ENCODE results near the gene FXYD1. TPM values are rescaled to one million over a fixed set of nuclear protein-coding genes. Genes with fewer than 3 reads are reported as not detected.

Gene FXYD1
- total RNA-seq, 1 donor from 2014 or later, result not detected

DNA sequence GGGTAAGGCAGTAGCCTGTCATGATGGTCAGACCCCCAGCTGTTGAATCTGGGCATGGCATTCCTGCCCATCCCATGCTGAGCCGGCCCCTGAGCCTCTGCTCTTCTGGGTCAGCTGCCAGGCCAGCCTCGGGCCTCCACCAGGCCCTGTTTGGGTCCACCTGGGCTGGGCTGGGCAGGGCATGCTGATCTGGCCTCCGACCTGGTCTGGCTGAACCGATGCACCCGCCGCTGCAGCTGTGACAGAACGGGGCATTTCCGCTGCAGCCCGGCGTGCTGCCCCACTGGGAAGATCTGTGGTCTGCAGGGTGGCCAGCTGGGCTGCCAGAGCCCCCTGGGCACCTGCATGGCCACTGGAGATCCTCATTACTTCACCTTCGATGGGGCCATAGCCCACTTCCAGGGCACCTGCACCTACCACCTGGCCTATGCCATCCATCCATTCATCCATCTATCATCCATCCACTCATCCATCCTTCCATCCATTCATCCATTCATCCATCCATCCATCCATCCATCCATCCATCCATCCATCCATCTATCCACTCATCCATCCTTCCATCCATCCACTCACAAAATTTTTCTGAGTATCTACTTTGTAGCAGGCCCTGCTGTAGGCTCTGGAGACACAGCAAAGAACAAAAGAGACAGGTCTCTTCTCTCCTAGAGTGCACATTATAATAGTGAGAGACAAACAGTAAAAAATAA lies 44.5 kb upstream of the FXYD1 start:
- no peak for DNase-seq (ENCODE audit: low spot score)
- Mint-ChIP-seq H3K9me3 (ENCODE audit: unreplicated experiment) (no peaks in the 10 kb centered on the region), H3K4me1 (ENCODE audit: unreplicated experiment) (no peaks in the 10 kb centered on the region), H3K36me3 (ENCODE audit: low read depth, unreplicated experiment) (no peaks in the 10 kb centered on the region), H3K27ac (ENCODE audit: unreplicated experiment) (no peak overlapping the region), H3K27me3 (ENCODE audit: unreplicated experiment) (peaks cover 9% of the 10 kb centered on the region), H3K4me3 (ENCODE audit: unreplicated experiment) (no peak overlapping the region)
- TF ChIP-seq, protein P1, sequence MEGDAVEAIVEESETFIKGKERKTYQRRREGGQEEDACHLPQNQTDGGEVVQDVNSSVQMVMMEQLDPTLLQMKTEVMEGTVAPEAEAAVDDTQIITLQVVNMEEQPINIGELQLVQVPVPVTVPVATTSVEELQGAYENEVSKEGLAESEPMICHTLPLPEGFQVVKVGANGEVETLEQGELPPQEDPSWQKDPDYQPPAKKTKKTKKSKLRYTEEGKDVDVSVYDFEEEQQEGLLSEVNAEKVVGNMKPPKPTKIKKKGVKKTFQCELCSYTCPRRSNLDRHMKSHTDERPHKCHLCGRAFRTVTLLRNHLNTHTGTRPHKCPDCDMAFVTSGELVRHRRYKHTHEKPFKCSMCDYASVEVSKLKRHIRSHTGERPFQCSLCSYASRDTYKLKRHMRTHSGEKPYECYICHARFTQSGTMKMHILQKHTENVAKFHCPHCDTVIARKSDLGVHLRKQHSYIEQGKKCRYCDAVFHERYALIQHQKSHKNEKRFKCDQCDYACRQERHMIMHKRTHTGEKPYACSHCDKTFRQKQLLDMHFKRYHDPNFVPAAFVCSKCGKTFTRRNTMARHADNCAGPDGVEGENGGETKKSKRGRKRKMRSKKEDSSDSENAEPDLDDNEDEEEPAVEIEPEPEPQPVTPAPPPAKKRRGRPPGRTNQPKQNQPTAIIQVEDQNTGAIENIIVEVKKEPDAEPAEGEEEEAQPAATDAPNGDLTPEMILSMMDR (IDR thresholded peaks at IDR 0.05; ENCODE audit: unreplicated experiment), result no peak

DNA sequence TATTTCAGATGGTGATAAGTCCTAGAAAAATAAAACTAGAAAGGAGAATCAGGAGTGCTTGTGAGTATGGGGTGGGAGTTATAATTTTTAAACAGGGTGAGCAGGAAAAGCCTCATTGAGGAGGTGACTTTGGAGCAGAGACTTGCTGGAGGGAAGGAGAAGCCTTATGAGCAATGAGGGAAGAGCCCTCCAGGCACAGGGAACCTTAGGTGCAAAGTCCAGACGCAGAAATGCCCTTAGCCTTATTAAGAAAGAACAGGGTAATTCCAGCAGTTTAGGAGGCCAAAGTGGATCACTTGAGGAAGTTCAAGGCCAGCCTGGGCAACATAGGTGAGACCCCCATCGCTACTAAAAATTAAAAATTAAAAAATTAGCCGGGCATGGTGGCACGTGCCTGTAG lies 44.0 kb upstream of the FXYD1 start:
- H3K27me3 Mint-ChIP-seq (ENCODE audit: unreplicated experiment), result peaks cover 9% of the 10 kb centered on the region
- H3K9me3 Mint-ChIP-seq (ENCODE audit: unreplicated experiment), result no peaks in the 10 kb centered on the region
- no peaks in the 10 kb centered on the region for H3K36me3 Mint-ChIP-seq (ENCODE audit: low read depth, unreplicated experiment)
- TF ChIP-seq, protein P1 (IDR thresholded peaks at IDR 0.05; ENCODE audit: unreplicated experiment), result no peak
- no peak overlapping the region for H3K27ac Mint-ChIP-seq (ENCODE audit: unreplicated experiment)
- no peak overlapping the region for H3K4me3 Mint-ChIP-seq (ENCODE audit: unreplicated experiment)
- no peak for DNase-seq (ENCODE audit: low spot score)
- H3K4me1 Mint-ChIP-seq (ENCODE audit: unreplicated experiment), result no peaks in the 10 kb centered on the region

DNA sequence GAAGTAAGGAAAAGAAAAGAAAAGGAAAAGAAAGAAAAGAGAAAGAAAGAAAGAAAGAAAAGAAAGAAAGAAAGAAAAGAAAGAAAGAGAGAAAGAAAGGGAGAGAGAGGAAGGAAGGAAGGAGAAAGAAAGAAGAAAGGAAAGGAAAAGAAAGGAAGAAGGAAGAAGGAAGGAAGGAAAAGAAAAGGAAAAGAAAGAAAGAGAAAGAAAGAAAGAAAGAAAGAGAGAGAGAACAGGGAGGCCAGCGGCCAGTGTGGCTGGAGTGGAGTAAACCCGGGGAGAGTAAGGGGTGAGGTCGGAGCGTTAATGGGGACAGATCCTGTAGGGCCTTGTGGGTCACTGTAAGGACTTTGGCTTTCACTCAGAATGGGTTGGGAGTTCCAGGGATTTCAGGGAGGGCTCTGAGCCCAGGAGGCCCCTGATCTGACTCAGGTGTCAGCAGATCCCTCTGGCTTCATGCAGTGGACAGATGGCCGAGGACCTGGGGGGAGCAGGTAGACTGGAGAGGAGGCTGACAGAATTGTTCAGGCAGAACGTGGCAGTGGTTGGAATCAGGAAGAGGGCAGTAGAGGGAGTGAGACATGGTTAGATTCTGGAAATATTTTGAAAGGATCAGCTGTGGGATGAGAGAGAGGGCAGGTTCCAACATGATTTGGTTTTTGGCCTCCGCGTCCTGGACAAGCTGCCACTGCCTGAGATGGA lies 42.8 kb upstream of the FXYD1 start:
- no peaks in the 10 kb centered on the region for H3K36me3 Mint-ChIP-seq (ENCODE audit: low read depth, unreplicated experiment)
- H3K27me3 Mint-ChIP-seq (ENCODE audit: unreplicated experiment), result peaks cover 10% of the 10 kb centered on the region
- no peak overlapping the region for H3K27ac Mint-ChIP-seq (ENCODE audit: unreplicated experiment)
- no peaks in the 10 kb centered on the region for H3K4me1 Mint-ChIP-seq (ENCODE audit: unreplicated experiment)
- no peak for DNase-seq (ENCODE audit: low spot score)
- no peak overlapping the region for H3K4me3 Mint-ChIP-seq (ENCODE audit: unreplicated experiment)
- no peaks in the 10 kb centered on the region for H3K9me3 Mint-ChIP-seq (ENCODE audit: unreplicated experiment)
- TF ChIP-seq, protein P1 (IDR thresholded peaks at IDR 0.05; ENCODE audit: unreplicated experiment), result no peak

DNA sequence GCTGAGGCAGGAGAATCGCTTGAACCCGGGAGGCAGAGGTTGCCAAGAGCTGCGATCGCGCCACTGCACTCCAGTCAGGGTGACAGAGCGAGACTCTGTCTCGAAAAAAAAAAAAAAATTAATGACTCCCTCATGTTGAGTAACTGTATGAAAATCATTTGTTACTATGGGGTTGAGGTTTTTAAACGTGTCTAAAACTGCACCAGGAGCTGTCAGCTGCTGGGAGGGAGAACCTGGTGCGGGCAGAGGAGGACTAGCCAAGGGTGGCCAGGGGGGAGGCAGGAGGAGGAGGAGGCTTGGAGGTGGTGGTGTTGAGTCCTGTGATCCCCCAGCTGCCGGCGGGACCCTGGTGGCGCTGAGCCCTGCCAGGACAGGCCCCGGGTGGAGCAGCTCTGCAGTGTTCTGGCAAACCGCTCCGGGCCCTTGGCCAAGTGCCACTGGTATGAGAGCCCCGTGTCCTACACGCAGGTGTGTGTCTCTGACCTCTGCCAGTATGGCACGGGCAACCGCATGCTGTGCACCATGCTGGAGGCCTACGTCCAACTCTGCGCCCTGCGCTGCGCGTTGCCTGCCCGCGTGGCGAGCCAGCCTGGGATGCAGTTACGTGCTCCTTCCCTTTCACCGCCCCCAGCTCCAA lies 40.1 kb upstream of the FXYD1 start:
- Mint-ChIP-seq H3K4me1 (ENCODE audit: unreplicated experiment) (no peaks in the 10 kb centered on the region), H3K9me3 (ENCODE audit: unreplicated experiment) (no peaks in the 10 kb centered on the region), H3K4me3 (ENCODE audit: unreplicated experiment) (no peak overlapping the region), H3K36me3 (ENCODE audit: low read depth, unreplicated experiment) (no peaks in the 10 kb centered on the region), H3K27ac (ENCODE audit: unreplicated experiment) (no peak overlapping the region), H3K27me3 (ENCODE audit: unreplicated experiment) (peaks cover 11% of the 10 kb centered on the region)
- DNase-seq (ENCODE audit: low spot score), result no peak
- TF ChIP-seq, protein P1 (IDR thresholded peaks at IDR 0.05; ENCODE audit: unreplicated experiment), result no peak
